HCT116 (cell line): Measurements from ENCODE around the gene PRKCH.

Experiments used
- ATF3 ChIP-seq: IDR thresholded peaks from 2 replicates; pipeline ENCODE4 v1.6.1; 2012
- CTCF ChIP-seq, 3 experiments: fragments of 200-600 bp in 1 of 3; sonication (generic) in 1 of 3; IDR thresholded peaks in 2 of 3; conservative IDR thresholded peaks in 1 of 3; 2 replicates each; pipeline ENCODE4 v1.5.1; 2012 to 2017; ENCODE audit warnings: low read depth in 2 of 3, low read length in 2 of 3, antibody characterized with exemption in 1 of 3, borderline replicate concordance in 1 of 3, control low read depth in 1 of 3, mild to moderate bottlenecking in 1 of 3, mixed read lengths in 1 of 3, mixed run types in 1 of 3, moderate library complexity in 1 of 3; ENCODE audit not compliant: insufficient read depth in 1 of 3
- EGR1 ChIP-seq: IDR thresholded peaks from 2 replicates; pipeline ENCODE4 v1.6.1; 2012; ENCODE audit warnings: low read depth
- EZH2 ChIP-seq: fragments of 200-600 bp; sonication (generic); IDR thresholded peaks from 2 replicates; pipeline ENCODE4 v1.6.1; 2017; ENCODE audit warnings: antibody characterized with exemption, mixed run types
- POLR2A ChIP-seq: IDR thresholded peaks from 2 replicates; pipeline ENCODE4 v1.7.0; 2011; ENCODE audit warnings: borderline replicate concordance; ENCODE audit not compliant: insufficient read depth, insufficient read length; ENCODE audit errors: extremely low read depth
- POLR2AphosphoS5 ChIP-seq: IDR thresholded peaks from 2 replicates; pipeline ENCODE4 v1.6.1; 2011; ENCODE audit warnings: mild to moderate bottlenecking, low read depth, low read length, moderate library complexity
- RAD21 ChIP-seq: IDR thresholded peaks from 2 replicates; pipeline ENCODE4 v1.6.1; 2012; ENCODE audit warnings: low read depth, mild to moderate bottlenecking
- REST ChIP-seq: IDR thresholded peaks from 2 replicates; pipeline ENCODE4 v1.6.1; 2012; ENCODE audit warnings: low read depth
- SIN3A ChIP-seq: IDR thresholded peaks from 2 replicates; pipeline ENCODE4 v1.6.1; 2012; ENCODE audit warnings: low read depth
- SP1 ChIP-seq: IDR thresholded peaks from 2 replicates; pipeline ENCODE4 v1.6.1; 2012; ENCODE audit warnings: low read depth
- TCF7L2 ChIP-seq: IDR thresholded peaks from 2 replicates; pipeline ENCODE4 v1.7.0; 2011; ENCODE audit warnings: borderline replicate concordance, inconsistent platforms; ENCODE audit not compliant: insufficient read depth, insufficient read length; ENCODE audit errors: extremely low read depth
- YY1 ChIP-seq: IDR thresholded peaks from 2 replicates; pipeline ENCODE4 v1.6.1; 2011; ENCODE audit warnings: low read length, low read depth, moderate library complexity, mild to moderate bottlenecking; ENCODE audit not compliant: insufficient replicate concordance; ENCODE audit errors: extremely low read depth
- ZBTB33 ChIP-seq: IDR thresholded peaks from 2 replicates; pipeline ENCODE4 v1.6.1; 2011; ENCODE audit warnings: mild to moderate bottlenecking, low read length, moderate library complexity; ENCODE audit not compliant: insufficient replicate concordance; ENCODE audit errors: extremely low read depth

- TF ChIP-seq CTCF (IDR thresholded peaks at IDR 0.05 in 2 of 3, conservative IDR thresholded peaks at IDR 0.05 in 1 of 3; ENCODE audit: borderline replicate concordance in 1 of 3, insufficient read depth in 1 of 3, low read depth in 2 of 3, low read length in 2 of 3) (no peak), ZBTB33 (no peak), RAD21 (no peak), REST (no peak), ATF3 (no peak), POLR2A (no peak), POLR2AphosphoS5 (no peak), EGR1 (no peak), YY1 (no peak), TCF7L2 (no peak), SP1 (no peak), SIN3A (no peak), EZH2 (no peak)
These were observed 176.9 kb downstream of the PRKCH start for GRCh38 chr14:61498303-61498702.
